ENCODE results near the gene CDC16. TPM values are rescaled to one million over a fixed set of nuclear protein-coding genes. Genes with fewer than 3 reads are reported as not detected.
A peak's percentile ranks its signal among the peaks of the same experiment; 100 is the strongest.

Gene CDC16
- total RNA-seq, 1 donor from 2014 or later, result 65.4 TPM

- H3K36me3 Mint-ChIP-seq (ENCODE audit: low read depth, unreplicated experiment), result peaks cover 26% of the 10 kb centered on the region
- no peak for DNase-seq (ENCODE audit: low spot score)
- H3K27ac Mint-ChIP-seq (ENCODE audit: unreplicated experiment), result peak overlapping the region; percentile 54
- TF ChIP-seq CTCF (IDR thresholded peaks at IDR 0.05; ENCODE audit: unreplicated experiment), result no peak
- no peaks in the 10 kb centered on the region for H3K9me3 Mint-ChIP-seq (ENCODE audit: unreplicated experiment)
- H3K27me3 Mint-ChIP-seq (ENCODE audit: unreplicated experiment), result peaks cover 2% of the 10 kb centered on the region
- H3K4me1 Mint-ChIP-seq (ENCODE audit: unreplicated experiment), result peaks cover 25% of the 10 kb centered on the region
- H3K4me3 Mint-ChIP-seq (ENCODE audit: unreplicated experiment), result peak overlapping the region; percentile 24
These were observed 84.8 kb downstream of the CDC16 start for GRCh38 chr13:114319441-114319913.

- H3K36me3 Mint-ChIP-seq (ENCODE audit: low read depth, unreplicated experiment), result peaks cover 30% of the 10 kb centered on the region
- no peaks in the 10 kb centered on the region for H3K9me3 Mint-ChIP-seq (ENCODE audit: unreplicated experiment)
- no peak overlapping the region for H3K4me3 Mint-ChIP-seq (ENCODE audit: unreplicated experiment)
- DNase-seq (ENCODE audit: low spot score), result no peak
- no peak for TF ChIP-seq CTCF (IDR thresholded peaks at IDR 0.05; ENCODE audit: unreplicated experiment)
- H3K27ac Mint-ChIP-seq (ENCODE audit: unreplicated experiment), result peak overlapping the region; percentile 54
- peaks cover 2% of the 10 kb centered on the region for H3K27me3 Mint-ChIP-seq (ENCODE audit: unreplicated experiment)
- peaks cover 21% of the 10 kb centered on the region for H3K4me1 Mint-ChIP-seq (ENCODE audit: unreplicated experiment)
These were observed 85.4 kb downstream of the CDC16 start for GRCh38 chr13:114320065-114320464.

- no peak overlapping the region for H3K27ac Mint-ChIP-seq (ENCODE audit: unreplicated experiment)
These were observed 86.6 kb downstream of the CDC16 start for GRCh38 chr13:114321256-114321655.

More at GRCh38 chr13:114321256-114321655, 86.6 kb downstream of the CDC16 start:
- no peaks in the 10 kb centered on the region for H3K9me3 Mint-ChIP-seq (ENCODE audit: unreplicated experiment)
- H3K36me3 Mint-ChIP-seq (ENCODE audit: low read depth, unreplicated experiment), result peaks cover 30% of the 10 kb centered on the region
- peaks cover 16% of the 10 kb centered on the region for H3K4me1 Mint-ChIP-seq (ENCODE audit: unreplicated experiment)
- peaks cover 2% of the 10 kb centered on the region for H3K27me3 Mint-ChIP-seq (ENCODE audit: unreplicated experiment)
- DNase-seq (ENCODE audit: low spot score), result no peak
- no peak overlapping the region for H3K4me3 Mint-ChIP-seq (ENCODE audit: unreplicated experiment)
- TF ChIP-seq CTCF (IDR thresholded peaks at IDR 0.05; ENCODE audit: unreplicated experiment), result no peak

Small RNAs within 50 kb of the gene (microRNA-seq; reads per million reads assigned to microRNA genes)
- gene MIR4502 (ENCODE audit: unreplicated experiment) (0.28 reads per million), gene MIR548AR (ENCODE audit: unreplicated experiment) (not detected)

Other genes with a start within 250 kb of the CDC16 start
- gene RASA3, start 102.3 kb upstream of the CDC16 start, total RNA-seq (ENCODE audit: unreplicated experiment), result 34.0 TPM
- gene CFAP97D2, start 55.6 kb upstream of the CDC16 start, total RNA-seq (ENCODE audit: unreplicated experiment), result not detected
- gene UPF3A, start 46.7 kb downstream of the CDC16 start, total RNA-seq (ENCODE audit: unreplicated experiment), result 61.6 TPM
- 21.6 TPM for gene CHAMP1, start 79.6 kb downstream of the CDC16 start, total RNA-seq (ENCODE audit: unreplicated experiment)